HepG2 (cell line): ENCODE data around the gene XPO5. TPM values are rescaled to one million over a fixed set of nuclear protein-coding genes. Genes with fewer than 3 reads are reported as not detected.
A peak's percentile ranks its signal among the peaks of the same experiment; 100 is the strongest.

Experiments used
- CREM ChIP-seq, 2 experiments: sonication (generic) in 1 of 2; formaldehyde crosslinking in 1 of 2; IDR thresholded peaks; 2 replicates each; pipeline versions ENCODE4 v1.4.0 to v1.6.1; 2016 to 2020; ENCODE audit warnings: antibody characterized with exemption in 1 of 2, mild to moderate bottlenecking in 1 of 2, missing genetic modification reagents in 1 of 2
- HIC2 ChIP-seq: sonication (generic); formaldehyde crosslinking; IDR thresholded peaks from 2 replicates; pipeline ENCODE4 v1.9.0; 2022; ENCODE audit warnings: low read depth, missing genetic modification reagents
- JDP2 ChIP-seq: sonication (generic); formaldehyde crosslinking; IDR thresholded peaks from 2 replicates; pipeline ENCODE4 v1.8.1; 2022; ENCODE audit warnings: missing genetic modification reagents, borderline replicate concordance
- MEF2D ChIP-seq: sonication (generic); formaldehyde crosslinking; IDR thresholded peaks from 2 replicates; pipeline ENCODE4 v1.5.1; 2020; ENCODE audit warnings: mild to moderate bottlenecking, missing genetic modification reagents
- PBX3 ChIP-seq: sonication (generic); formaldehyde crosslinking; IDR thresholded peaks from 2 replicates; pipeline ENCODE4 v1.8.1; 2023; ENCODE audit warnings: missing genetic modification reagents, inconsistent platforms, borderline replicate concordance
- POLR2G ChIP-seq: fragments of 200-400 bp; formaldehyde crosslinking; IDR thresholded peaks from 2 replicates; pipeline ENCODE4 v1.6.1; 2018; ENCODE audit warnings: mild to moderate bottlenecking, low read depth, low read length, moderate library complexity
- RAD21 ChIP-seq: fragments of 450-650 bp; formaldehyde crosslinking; IDR thresholded peaks from 2 replicates; pipeline ENCODE4 v1.5.0; 2020; ENCODE audit warnings: mild to moderate bottlenecking
- STAT6 ChIP-seq: sonication (generic); formaldehyde crosslinking; IDR thresholded peaks from 2 replicates; pipeline ENCODE4 v1.4.0; 2020; ENCODE audit warnings: missing genetic modification reagents, mild to moderate bottlenecking, borderline replicate concordance
- TGIF2 ChIP-seq: IDR thresholded peaks from 2 replicates; pipeline ENCODE4 v1.6.1; 2016; ENCODE audit warnings: control low read depth, missing compliant biosample characterization
- U2AF1 ChIP-seq: fragments of 200-400 bp; formaldehyde crosslinking; optimal IDR thresholded peaks from 2 replicates; pipeline ENCODE3; 2017; ENCODE audit warnings: mild to moderate bottlenecking, low read depth, low read length
- polyA plus RNA-seq, 8 experiments: library from polyadenylated mRNA; depleted of rRNA in 3 of 8; stranded (reverse) in 7 of 8; unstranded in 1 of 8; fragments of >200 nt; fragmentation: Illumina TruSeq in 4 of 8; extraction: Trizol in 4 of 8; gene quantifications; 2 replicates each; pipeline versions ENCODE4 v1.2.1 to v1.2.3, GENCODE V29; 2011 to 2016; ENCODE audit warnings: low read depth in 4 of 8, missing spikeins in 1 of 8, mixed read lengths in 1 of 8; ENCODE audit not compliant: insufficient read depth in 1 of 8
- total RNA-seq, 5 experiments: library from RNA; depleted of rRNA; stranded (reverse); fragments of >200 nt; fragmentation: Illumina TruSeq; extraction: Trizol; gene quantifications; 2 replicates each; pipeline ENCODE4 v1.2.3, GENCODE V29; 2016; ENCODE audit warnings: low read depth in 1 of 5
- TF ChIP-seq, protein P1 (sequence below): sonication (generic); formaldehyde crosslinking; IDR thresholded peaks from 2 replicates; pipeline ENCODE4 v1.4.0; 2020; ENCODE audit warnings: missing genetic modification reagents, borderline replicate concordance

XPO5 gene
- total and polyA plus RNA-seq, 2 of the 13 experiments (the other 11 are each of a cell fraction or from before 2014, with no cell fraction given) = 52.2 to 68.0 TPM

DNA sequence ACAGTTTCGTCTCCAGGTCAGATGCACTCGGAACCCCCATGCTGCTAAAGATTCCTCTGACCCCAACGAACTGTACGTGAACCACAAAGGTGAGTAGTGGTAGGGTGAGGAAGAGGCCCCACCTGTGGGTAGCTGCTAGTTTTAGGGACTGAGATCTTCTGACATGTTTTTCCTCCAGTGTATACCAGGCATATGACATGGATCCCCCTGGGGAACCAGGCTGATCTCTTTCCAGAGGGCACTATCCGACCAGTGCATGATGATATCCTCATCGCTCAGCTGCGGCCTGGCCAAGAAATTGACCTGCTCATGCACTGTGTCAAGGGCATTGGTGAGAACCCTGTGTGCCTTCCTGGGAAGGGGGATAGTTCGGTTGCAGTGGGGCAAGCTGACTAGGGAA lies 55.7 kb downstream of the XPO5 start (continued):
- TF ChIP-seq HIC2 (CRISPR knock-in tag) (no peak), U2AF1 (no peak), MEF2D (CRISPR knock-in tag) (no peak), RAD21 (CRISPR knock-in tag) (no peak), JDP2 (CRISPR knock-in tag) (no peak), TGIF2 (CRISPR knock-in tag) (no peak), CREM (IDR thresholded peaks at IDR 0.05) (no peak), CREM (CRISPR knock-in tag; IDR thresholded peaks at IDR 0.05) (no peak), STAT6 (CRISPR knock-in tag) (no peak), PBX3 (CRISPR knock-in tag) (no peak), POLR2G (0 out of 2 replicates have a peak, but pooled peaks have one; percentile 30)
- TF ChIP-seq, protein P1, sequence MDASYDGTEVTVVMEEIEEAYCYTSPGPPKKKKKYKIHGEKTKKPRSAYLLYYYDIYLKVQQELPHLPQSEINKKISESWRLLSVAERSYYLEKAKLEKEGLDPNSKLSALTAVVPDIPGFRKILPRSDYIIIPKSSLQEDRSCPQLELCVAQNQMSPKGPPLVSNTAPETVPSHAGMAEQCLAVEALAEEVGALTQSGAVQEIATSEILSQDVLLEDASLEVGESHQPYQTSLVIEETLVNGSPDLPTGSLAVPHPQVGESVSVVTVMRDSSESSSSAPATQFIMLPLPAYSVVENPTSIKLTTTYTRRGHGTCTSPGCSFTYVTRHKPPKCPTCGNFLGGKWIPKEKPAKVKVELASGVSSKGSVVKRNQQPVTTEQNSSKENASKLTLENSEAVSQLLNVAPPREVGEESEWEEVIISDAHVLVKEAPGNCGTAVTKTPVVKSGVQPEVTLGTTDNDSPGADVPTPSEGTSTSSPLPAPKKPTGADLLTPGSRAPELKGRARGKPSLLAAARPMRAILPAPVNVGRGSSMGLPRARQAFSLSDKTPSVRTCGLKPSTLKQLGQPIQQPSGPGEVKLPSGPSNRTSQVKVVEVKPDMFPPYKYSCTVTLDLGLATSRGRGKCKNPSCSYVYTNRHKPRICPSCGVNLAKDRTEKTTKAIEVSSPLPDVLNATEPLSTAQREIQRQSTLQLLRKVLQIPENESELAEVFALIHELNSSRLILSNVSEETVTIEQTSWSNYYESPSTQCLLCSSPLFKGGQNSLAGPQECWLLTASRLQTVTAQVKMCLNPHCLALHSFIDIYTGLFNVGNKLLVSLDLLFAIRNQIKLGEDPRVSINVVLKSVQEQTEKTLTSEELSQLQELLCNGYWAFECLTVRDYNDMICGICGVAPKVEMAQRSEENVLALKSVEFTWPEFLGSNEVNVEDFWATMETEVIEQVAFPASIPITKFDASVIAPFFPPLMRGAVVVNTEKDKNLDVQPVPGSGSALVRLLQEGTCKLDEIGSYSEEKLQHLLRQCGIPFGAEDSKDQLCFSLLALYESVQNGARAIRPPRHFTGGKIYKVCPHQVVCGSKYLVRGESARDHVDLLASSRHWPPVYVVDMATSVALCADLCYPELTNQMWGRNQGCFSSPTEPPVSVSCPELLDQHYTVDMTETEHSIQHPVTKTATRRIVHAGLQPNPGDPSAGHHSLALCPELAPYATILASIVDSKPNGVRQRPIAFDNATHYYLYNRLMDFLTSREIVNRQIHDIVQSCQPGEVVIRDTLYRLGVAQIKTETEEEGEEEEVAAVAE (CRISPR knock-in tag) = no peak
